Posterior vena cava (tissue), 2 donors: ENCODE results near the gene DAGLB. TPM values are rescaled to one million over a fixed set of nuclear protein-coding genes. Genes with fewer than 3 reads are reported as not detected.
"Not testable (repeated sequence)": the region's sequence is repeated elsewhere in the genome, so short reads cannot be mapped to it uniquely, and the experiment has no call there.

Source experiments
- DNase-seq: peaks from one replicate; pipeline ENCODE4 v3.0.0-alpha.2; 2020; ENCODE audit warnings: low spot score
- intact Hi-C, 2 donors: fragments of 100-400 bp; cut with DNase I; formaldehyde crosslinking; loops; one replicate each; pipeline versions ENCODE4 v1.14.1 to v1.14.2; 2022 to 2023
- total RNA-seq, 2 donors: library from RNA; stranded (reverse); fragmentation: NEBNext Ultra II Directional; extraction: Animal tissue kit (Norgen Biotek cat#: 25700); gene quantifications; one replicate each; pipeline ENCODE4 v1.2.1, GENCODE V29; 2021
- donor health status: DM: yes; HTN: yes; CAD: no.
- donor health status: DM: yes; HTN: yes; CAD: no.

Gene DAGLB
- total RNA-seq, 2 donors from 2014 or later: 10.7 to 14.6 TPM

DNA sequence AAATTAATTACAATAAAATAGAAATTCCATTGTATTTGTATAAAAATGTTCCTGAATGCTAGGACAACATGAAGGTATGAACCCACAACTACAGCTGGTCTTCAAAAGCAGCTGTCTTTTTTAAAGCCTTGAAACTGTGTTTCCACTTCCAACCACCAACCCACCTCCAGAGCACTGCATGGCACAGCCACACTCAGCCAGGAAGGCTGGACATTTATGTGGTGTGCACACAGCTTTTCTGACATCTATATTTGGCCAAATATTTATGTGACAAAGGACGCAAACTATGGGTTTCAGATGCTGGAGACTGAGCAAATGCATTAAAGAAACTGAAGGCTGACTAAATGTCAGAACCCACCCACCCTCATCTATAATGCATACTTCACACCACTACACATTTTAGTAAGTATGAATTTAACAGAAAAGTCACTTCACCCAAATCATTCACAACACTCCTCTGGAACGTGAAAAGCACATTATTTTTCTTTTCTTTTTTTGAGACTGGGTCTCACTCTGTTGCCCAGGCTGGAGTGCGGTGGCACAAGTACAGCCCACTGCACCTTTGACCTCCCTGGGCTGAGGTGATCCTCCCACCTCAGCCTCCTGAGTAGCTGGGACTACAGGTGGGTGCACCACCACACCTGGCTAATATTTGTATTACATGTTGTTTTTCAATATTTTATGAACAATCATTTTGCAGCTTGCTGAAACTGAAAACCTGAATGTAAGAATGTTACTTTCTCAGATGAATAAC, 27.9 kb upstream of the DAGLB start:
- no peak for DNase-seq

DNA sequence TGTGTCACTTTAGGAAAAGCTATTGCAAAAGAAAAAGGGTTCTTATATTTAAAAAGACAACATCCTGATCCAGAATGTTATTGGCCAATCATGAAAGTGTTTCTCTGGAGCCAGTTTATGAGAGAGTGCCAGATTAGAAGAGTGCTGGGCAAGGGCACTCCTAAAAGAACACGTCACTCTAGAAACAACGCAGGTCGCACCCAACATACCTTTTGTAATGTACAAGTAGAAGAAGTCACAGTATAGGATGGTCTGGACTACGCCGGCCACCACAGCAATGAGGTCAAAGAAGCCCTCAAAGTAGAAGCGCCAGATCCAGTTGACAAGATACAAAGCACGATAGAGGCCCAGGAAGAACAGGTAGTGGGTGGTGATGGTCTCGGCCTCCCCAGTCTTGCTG, 18.1 kb upstream of the DAGLB start:
- DNase-seq: no peak
- intact Hi-C loops: no loop called here

More for the DNA sequence above, 27.9 kb upstream of the DAGLB start:
- intact Hi-C loops: no loop called here

DNA sequence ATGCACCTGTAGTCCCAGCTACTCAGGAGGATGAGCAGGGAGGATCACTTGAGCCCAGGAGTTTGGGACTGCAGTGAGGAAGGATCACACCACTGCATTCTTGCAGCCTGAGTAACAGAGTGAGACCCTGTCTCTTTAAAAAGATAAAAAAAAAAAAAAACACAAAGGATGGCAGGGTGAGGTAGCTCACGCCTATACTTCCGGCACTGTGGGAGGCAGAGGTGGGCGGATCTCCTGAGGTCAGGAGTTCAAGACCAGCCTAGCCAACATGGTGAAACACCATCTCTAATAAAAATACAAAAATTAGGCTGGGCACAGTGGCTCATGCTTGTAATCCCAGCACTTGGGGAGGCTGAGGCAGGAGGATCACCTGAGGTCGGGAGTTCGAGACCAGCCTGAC, 15.9 kb upstream of the DAGLB start:
- DNase-seq, intact Hi-C loops: not testable (repeated sequence)

DNA sequence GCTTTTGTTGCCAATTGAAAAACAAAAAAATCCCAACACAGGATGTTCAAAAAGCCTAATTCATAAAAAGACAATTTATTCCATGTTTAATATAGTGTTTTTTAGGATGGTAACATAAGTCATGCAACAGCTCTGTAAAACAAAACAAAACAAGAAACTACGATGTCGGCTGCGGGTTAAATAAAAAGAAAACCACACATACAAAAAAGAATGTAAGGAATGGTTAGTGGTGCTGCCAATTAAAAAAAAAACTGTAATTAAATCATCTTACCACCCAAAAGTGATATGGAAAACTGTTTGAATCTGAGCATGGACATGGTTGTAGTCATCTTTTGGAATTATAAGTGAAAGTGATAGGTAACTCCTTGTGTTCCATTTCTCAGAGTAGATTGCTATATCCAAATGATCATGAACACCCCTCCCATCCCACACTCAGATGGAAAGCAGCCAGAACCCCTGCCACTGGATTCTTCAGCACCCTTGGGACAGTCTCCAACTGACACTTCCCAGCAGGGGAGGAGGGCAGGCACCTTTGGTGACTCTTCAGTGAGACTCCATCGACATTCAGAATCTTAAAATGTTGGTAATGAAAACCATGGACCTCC, 14.3 kb upstream of the DAGLB start:
- DNase-seq: no peak
- intact Hi-C loops: no loop called here

DNA sequence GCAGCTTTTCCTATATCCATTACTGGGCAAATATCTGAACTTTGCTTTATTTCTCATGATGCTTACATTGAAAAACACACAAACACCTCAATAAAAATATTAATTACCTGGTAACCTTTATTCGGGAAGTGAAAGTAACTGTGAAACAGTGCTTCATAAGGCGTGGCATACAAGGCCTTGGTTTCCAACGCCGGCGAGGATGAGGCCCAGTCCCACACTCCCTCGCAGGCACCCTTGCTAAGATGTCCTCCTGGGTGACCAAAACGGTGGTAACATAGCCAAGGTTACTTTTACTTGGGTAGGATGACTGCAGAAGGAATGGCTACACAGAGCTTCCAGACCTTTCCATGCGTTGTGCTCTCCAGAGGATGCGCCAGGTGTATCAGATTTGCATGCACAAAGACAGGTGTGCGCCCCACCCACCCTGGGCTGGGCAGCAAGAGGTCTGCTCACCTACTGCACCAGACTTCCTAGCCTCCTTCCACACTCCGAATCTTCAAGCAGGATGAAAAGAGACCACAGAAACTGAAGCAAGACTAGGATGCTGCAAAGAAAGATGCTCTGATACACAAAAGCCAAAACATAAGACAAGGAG, 13.3 kb upstream of the DAGLB start:
- intact Hi-C loops: no loop called here

DNA sequence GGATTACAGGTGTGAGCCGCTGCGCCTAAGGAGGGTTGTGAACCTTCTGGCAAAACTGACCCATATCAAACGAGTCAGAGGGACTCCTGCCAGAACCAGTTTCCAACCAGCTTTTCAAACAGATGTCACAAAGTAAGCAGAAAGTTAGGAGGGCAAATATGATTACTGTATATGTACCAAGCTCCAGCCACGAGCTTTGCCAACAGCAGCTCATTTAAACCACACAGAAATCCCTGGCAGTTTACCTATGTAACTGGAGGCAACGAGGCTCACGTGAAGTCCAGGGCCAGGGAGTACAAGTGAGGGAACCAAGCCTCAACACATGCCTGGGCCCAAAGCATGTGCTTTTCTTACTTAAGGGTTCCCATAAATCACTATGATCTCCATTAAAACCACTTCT, 12.5 kb upstream of the DAGLB start:
- DNase-seq: no peak
- intact Hi-C loops: no loop called here

More for the DNA sequence above, 13.3 kb upstream of the DAGLB start:
- no peak for DNase-seq

DNA sequence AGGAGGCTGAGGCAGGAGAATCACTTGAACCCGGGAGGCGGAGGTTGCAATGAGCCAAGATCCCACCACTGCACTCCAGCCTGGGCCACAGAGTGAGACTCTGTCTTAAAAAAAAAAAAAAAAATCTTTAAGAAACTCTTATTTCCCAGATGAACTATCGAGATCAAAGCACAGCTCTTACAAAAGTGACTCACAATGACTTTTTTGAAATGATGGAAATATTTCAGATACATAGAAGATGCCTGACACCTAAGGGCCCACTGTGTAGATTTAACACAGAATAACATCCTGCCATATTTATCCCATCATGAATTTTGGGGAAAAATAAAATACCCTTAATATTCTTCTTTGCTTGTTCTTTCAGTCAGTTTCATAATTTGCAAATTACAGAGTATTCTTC, 10.9 kb upstream of the DAGLB start:
- intact Hi-C loops, DNase-seq: not testable (repeated sequence)

DNA sequence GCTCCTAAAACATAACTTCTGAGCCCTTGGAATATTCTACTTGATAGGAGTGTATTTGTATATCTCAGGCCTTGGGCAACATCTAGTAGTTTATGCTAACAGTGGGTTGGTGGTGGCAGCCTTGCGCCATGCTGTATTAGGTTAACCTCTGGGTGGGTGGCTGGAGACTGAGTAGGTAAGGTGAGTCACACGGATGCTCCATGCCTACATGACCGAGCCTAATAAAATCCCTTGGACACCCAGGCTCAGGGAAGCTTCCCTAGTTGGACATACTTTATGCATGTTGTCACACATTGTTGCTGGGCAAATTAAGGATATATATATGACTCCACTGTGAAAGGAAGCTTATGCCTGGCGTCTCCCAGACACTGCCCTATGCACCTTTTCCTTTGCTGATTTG, 6.0 kb upstream of the DAGLB start:
- intact Hi-C loops: no loop called here
- DNase-seq: no peak

DNA sequence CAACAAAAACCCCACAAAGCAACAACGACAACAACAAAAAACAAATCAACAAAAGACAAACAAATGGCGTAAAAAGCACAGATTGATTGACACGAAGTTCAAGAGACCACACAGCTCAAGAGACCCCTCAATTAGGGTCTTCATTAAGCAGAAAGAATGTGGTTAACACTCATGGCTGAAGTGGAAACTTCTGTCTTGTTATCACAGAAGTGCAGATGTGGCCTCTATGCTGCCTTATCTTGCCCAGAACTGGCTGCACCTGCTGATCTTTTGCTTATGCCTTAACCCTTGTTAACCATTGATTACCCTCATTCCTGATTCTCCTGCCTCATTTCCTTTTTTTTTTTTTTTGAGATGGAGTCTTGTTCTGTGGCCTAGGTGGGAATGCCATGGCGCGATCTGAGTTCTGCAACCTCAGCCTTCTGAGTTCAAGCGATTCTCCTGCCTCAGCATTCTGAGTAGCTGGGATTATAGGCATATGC, 3.5 kb upstream of the DAGLB start:
- intact Hi-C loops: no loop called here

DNA sequence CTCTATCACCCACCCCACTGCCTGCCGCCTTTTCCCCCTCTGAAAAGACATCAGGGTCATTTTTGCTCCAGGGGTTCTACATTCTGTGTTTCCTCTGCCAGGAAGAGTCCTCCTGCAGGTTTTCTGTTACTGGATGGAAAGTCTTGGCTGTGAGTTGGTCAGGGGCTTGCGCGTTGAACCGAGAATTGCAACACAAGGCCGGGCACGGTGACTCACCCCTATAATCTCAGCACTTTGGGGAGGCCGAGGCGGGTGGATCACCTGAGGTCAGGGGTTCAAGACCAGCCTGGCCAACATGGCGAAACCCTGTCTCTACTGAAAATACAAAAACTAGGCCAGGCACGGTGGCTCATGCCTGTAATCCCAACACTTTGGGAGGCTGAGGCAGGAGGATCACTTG, 2.8 kb upstream of the DAGLB start:
- intact Hi-C loops: not testable (repeated sequence)

More for the DNA sequence above, 3.5 kb upstream of the DAGLB start:
- no peak for DNase-seq

DNA sequence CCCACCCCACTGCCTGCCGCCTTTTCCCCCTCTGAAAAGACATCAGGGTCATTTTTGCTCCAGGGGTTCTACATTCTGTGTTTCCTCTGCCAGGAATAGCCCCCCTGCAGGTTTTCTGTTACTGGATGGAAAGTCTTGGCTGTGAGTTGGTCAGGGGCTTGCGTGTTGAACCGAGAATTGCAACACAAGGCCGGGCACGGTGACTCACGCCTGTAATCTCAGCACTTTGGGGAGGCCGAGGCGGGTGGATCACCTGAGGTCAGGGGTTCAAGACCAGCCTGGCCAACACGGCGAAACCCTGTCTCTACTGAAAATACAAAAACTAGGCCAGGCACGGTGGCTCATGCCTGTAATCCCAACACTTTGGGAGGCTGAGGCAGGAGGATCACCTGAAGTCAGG, 2.1 kb upstream of the DAGLB start:
- DNase-seq, intact Hi-C loops: not testable (repeated sequence)

More for the DNA sequence above, 2.8 kb upstream of the DAGLB start:
- not testable (repeated sequence) for DNase-seq

DNA sequence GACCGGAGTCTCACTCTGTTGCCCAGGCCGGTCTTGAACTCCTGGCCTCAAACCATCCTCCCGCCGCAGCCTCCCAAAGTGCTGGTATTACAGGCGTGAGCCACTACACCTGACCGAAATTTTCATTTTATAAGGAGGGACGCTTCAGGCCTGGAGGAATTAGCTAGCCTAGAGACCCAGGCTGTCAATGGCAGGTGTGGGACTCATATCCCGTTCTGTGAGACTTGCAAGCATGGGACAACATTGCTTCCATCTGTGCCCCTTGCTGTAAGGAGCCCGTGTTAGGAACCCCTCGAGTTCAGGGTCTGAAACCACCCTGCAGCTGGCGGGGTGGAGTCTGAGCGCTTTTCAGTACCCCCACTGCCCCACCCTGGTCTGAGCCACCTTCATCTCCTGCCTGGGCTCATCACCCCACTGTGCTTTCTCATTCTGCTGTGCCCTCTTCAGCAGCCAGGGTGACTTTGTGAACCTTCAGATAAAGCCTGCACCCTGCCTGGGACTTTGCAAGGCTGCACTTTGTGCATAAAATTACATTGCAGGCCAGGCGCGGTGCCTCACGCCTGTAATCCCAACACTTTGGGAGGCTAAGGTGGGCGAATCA, 1.3 kb upstream of the DAGLB start:
- intact Hi-C loops: no loop called here
- DNase-seq: no peak

DNA sequence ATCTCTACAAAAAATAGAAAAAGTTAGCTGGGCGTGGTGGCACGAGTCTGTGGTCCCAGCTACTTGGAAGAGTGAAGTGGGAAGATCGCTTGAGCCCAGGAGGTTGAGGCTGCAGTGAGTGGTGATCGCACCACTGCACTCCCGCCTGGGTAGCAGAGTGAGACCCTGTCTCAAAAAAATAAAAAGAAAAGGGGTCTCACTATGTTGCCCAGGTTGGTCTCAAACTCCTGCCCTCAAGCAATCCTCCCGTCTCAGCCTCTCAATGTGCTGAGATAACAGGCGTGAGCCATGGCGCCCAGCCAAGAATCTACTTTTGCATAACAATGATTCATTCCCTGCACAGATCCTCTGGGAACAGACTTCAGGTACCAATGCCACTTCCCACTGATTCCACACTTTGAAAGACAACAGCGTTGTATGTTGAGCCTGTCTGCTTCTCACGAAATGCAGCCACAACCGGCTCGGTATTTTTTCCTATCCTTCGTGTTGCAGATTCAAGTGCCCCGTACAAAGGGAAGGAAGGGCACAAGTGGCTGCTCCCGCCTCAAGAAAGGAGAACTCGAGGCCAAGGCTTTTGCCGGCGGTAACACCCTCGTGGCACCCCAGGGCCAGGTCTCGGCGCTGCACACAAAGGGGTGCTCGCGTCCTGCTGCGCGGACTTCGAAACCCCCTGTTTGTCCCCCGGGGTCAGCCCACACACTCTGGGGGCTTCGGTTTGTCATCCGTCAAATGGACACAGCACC, 745 bp downstream of the DAGLB start:
- peak; percentile 92 for DNase-seq
- intact Hi-C loops: no loop called here

DNA sequence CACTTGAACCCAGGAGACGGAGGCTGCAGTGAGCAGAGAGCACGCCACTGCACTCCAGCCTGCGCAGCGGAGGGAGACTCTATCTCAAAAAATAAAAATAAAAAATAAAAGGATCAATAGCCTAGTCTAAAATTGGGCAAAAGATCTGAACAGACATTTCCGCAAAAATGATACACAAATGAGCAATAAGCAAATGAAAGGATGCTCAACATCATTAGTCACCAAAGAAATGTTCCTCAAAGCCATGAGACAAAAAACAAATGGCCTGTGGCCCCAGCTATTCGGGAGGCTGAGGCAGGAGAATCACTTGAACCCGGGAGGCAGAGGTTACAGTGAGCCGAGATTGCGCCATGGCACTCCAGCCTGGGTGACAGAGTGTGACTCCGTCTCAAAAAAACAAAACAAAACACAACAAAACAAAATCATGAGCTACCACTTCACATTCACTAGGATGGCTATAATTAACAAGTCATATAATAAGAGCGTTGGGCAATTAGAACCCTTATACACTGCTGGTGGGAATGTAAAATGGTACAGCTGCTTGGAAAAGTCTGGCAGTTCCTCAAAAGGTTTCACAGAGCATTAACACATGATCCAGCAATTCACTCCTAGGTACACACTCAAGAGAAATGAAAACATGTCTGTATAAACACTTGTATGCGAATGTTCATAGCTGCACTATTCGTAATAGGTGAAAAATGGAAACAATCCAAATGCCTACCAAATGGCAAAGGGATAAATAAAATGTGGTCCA, 3.1 kb downstream of the DAGLB start:
- intact Hi-C loops: no loop called here
- DNase-seq: no peak

DNA sequence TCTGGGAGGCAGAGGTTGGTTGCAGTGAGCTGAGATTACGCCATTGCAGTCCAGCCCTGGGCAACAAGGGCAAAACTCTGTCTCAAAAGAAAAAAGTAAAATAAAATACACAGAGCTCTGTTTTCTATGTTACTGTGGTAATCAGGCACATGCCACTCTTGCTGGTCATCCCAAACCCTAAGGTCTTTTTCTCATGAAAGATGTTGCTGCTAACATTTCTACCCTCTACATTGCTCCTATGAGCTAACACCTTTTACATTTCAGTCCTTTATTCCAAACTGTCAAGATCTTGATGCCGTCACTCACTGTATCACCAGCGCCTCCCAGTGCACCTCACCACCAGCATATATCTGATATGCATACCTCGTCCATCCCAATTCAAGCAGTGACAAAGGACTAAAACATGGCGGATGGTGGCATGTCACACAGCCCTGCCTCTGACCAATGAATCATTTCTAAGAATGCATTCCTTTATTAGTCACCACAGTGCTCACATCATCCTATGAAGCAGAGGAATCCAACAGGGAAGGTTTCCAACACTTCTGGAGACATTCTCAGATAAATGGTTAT, 4.3 kb downstream of the DAGLB start:
- peak; percentile 22 for DNase-seq
- intact Hi-C loops: no loop called here

DNA sequence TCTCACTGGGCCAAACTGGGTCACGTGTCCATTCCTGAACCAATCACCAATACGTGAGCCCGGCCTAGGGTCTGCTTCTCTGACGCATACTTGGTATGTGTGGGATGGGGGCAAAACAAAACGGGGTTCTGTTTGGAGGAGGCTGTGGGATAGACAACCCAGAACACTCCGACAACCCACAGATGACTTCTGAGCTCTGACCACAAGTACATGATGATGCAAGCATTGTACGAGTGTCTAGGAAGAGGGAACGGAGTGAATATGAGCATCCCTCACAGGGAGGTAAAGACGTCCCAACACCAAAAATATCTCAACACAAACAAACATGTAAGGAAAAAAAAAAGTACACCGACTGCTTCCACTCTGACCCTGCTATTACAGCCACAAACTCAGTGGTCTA, 5.6 kb downstream of the DAGLB start:
- intact Hi-C loops: no loop called here

DNA sequence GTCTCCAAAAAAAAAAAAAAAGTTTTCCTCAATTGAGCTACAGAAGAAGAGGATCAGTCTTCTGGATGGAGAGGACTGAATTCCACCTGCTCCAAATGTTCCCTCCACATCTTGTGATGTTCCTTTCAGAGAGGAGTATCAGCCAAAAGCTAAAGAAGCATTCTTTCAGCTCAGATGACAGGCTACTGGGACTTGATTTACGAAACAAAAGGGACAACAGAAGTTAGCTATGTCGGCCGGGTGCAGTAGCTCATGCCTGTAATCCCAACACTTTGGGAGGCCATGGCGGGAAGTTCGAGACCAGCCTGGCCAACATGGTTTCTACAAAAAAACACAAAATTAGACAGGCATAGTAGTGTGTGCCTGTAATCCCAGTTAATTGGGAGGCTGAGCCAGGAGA, 7.4 kb downstream of the DAGLB start:
- intact Hi-C loops: no loop called here
- peak; percentile 32 for DNase-seq

More for the DNA sequence above, 5.6 kb downstream of the DAGLB start:
- DNase-seq: peak; percentile 25

DNA sequence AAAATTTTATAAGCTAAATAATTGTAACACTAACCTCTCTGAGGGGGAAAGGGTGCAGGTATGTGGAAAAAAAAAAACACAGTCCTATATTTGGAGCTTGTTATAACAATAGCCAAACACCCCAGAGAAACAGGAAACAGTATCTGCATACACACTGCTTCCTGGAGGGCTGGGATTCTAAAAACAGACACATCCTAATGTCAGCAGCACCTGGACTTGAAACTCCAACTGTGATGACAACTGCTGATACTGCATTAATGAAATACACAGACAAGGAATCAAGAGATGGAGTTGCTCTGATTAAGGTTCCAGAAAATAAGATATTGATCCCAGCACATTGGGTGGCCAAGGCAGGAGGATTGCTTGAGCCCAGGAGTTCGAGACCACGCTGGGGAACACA, 9.3 kb downstream of the DAGLB start:
- peak; percentile 0 for DNase-seq
- intact Hi-C loops: no loop called here
